8988T (cell line): ENCODE measurements around the gene BPIFB6.
"Not testable (repeated sequence)": the region's sequence is repeated elsewhere in the genome, so short reads cannot be mapped to it uniquely, and the experiment has no call there.

ENCODE experiments used
- DNase-seq: peaks from one replicate; pipeline ENCODE4 v3.0.0; 2011

The BPIFB6 gene

GRCh38 chr20:33030569-33030968, 879 bp upstream of the BPIFB6 start:
- DNase-seq = no peak

- no peak for DNase-seq
Observed at GRCh38 chr20:33032555-33032954, 1.1 kb downstream of the BPIFB6 start.

DNA sequence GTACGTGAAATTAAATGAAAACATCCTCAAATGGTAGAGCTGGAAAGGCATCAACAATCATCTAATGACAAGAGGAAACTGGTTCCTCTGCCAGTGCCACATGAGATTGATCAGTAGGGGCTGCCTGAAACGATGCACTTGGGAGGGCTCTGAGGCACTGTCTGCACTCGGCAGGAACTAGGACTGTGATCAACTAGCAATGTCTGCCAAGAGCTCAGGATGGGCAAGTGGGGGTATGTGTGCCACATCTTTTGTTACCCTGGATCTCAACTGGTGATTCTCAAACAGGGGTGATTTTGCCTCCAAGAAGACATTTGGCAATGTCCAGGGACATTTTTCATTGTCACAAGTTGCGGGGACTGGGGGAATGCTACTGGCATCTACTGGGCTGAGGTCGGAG, 1.9 kb downstream of the BPIFB6 start:
- no peak for DNase-seq

- no peak for DNase-seq
Observed at GRCh38 chr20:33034115-33034514, 2.7 kb downstream of the BPIFB6 start.

GRCh38 chr20:33034901-33035492, 3.5 kb downstream of the BPIFB6 start:
- DNase-seq = no peak

DNA sequence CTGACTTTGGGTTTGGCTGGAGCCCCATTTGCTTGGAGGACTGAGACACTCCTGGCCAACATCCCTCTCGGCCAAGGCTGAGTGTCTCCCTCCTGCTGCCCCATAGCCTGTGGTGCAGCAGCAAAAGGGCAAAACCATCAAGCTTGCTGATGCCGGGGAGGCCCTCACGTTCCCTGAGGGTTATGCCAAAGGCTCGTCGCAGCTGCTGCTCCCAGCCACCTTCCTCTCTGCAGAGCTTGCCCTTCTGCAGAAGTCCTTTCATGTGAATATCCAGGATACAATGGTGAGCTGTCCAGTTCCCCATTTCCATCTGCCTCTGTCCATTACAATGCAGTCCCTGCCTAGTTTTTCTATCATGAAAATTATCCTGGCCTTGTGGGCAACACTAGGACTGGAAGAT, 6.0 kb downstream of the BPIFB6 start:
- no peak for DNase-seq

DNA sequence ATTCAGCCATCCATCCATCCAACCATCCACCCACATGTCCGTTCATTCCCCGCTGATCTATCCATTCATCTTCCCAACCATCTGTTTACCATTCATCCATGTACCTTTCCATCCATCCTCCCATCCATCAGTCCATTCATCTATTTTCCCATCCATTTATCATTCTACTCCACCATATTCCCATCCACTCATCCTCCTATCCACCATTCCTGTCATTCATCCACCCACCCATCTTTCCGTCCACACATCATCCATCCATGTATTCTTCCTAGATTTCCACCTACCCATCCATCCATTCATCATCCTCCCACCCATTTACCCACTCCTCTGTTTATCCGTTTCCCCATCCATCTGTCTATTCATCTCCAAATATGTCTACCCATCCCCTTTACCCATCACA, 6.8 kb downstream of the BPIFB6 start:
- DNase-seq = no peak

DNA sequence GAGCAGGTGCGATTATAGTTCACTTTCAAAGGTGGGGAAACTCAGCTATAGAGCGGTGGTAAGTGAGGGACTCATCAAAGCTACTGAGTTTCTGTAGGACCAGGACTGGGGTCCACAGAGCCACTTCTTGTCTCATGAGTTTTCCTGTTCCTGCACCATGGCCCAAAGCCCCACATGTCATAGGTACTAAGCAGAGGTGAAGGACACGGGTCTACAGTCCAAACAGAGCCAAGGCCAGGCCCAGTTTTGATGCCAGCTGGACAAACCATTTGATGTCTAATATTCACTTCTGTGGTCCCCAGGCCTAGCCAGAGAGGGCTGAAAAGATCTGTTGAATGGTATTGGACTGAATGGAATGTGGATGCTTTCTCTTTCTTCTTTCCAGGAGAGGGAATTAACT, 11.0 kb downstream of the BPIFB6 start:
- no peak for DNase-seq

GRCh38 chr20:33042983-33043730, 11.7 kb downstream of the BPIFB6 start:
- DNase-seq = no peak

- no peak for DNase-seq
Observed at GRCh38 chr20:33043731-33044181, 12.3 kb downstream of the BPIFB6 start.

DNA sequence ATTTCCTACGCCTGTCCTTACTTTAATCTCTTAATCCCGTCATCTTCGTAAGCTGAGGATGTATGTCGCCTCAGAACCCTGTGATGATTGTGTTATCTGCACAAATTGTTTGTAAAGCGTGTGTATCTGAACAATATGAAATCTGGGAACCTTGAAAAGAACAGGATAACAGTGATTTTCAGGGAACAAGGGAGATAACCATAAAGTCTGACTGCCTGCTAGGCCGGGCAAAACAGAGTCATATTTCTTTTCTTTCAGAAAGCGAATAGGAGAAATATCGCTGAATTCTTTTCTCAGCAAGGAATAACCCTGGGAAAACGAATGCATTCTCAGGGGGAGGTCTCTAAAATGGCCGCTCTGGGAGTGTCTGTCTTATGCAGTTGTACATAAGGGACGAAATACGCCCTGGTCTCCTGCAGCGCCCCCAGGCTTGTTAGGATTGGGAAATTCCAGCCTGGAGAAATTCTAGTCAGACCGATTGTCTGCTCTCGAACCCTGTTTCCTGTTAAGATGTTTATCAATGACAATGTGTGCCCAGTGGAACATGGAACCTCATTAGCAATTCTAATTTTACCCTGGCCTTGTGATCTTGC, 13.8 kb downstream of the BPIFB6 start:
- DNase-seq = not testable (repeated sequence)

- DNase-seq = no peak
Observed at GRCh38 chr20:33046412-33046811, 15.0 kb downstream of the BPIFB6 start.

- no peak for DNase-seq
Observed at GRCh38 chr20:33051333-33051732, 19.9 kb downstream of the BPIFB6 start.

DNA sequence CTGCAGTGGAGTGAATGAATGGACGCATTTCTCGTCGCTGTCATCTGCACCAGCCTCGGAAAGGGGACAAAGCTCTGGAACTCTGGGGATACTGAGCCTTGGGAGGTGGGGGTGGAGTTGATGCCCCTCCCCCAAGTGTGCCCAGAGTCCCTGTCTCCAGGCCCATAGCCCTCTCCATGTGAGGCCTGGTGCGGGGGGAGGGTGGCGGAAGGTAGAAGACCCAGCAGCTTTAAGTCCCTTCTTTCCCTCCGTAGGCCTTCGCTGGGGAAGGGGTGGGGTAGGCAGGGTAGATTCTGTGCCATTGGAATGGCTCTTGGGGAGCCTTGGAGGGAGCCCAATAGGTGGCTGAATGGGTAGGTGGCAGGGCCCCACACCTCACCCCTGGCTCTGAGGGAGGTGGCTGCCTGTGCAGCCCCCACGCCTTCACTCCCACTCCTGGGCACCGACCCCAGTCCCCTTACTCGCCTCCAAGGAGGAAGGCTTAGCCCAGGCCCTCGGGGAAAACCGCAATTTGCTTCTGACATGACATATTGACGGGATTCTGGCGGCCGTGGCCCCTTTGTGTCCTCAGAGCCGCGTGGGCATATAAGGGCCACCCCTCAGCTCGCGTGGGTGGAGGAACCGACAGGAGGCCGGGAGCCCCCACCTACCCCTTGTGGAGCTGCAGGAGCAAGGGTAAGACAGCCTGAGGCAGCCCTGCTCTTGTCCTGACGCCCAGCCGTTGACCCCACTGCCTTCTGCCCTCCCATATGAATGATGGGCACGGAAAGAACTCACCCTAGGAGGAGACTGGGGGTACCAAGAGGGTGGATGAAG, 22.1 kb downstream of the BPIFB6 start, which contains the start of gene BPIFB3:
TSS of gene BPIFB3 (plus strand) at position 613 of the 816 bp plus-strand sequence. CDS start 1,533 bp downstream, outside the sequence.
- DNase-seq = no peak

DNA sequence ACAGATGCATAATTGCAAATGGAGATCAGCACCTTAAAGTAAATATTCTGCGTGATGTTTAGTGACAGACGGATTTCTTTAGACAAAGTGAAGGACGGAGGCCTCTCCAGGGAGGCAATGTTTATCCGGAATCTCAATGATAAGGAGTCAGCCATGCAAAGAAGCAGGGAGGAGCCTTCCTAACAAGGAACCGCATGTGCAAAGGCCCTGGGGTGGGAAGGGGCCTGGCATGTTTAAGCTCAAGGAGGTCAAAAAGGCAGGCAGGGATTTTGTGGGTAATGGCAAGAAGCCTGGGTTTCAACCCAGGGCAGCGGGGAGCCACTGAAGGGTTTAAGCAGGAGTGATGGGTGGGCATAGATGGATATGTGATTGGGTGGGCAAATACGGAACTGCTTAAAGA, 22.9 kb downstream of the BPIFB6 start:
- DNase-seq = no peak

- no peak for DNase-seq
Observed at GRCh38 chr20:33054791-33055190, 23.3 kb downstream of the BPIFB6 start.

- no peak for DNase-seq
Observed at GRCh38 chr20:33059136-33059535, 27.7 kb downstream of the BPIFB6 start.

DNA sequence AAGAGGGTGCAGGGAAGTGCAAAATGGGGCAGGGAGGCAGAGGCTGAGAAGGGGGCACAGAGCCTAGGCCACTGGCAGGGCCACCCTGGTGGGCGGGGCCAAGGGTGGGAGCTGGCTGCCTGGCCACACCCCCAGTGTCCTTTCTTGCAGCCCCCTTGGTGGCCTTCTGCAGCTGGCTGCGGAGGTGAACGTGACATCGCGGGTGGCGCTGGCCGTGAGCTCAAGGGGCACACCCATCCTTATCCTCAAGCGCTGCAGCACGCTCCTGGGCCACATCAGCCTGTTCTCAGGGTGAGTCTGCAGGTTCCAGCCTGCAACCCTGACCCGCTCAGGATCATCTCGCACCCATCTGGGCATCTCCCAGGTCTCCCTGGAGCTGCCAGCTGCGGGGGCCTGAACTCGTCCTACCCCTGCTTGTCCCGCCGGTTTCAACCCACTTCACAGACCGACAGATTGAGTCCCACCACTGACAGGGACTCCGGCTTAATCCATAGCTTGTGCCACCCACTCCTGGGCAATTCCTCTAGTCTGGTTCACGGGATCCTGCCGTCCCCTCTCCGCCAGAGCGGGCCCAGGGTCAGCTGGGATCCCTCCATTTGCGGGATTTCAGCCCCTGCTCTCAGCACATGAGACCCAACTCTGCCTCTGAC, 28.4 kb downstream of the BPIFB6 start:
- no peak for DNase-seq

GRCh38 chr20:33061658-33062028, 30.2 kb downstream of the BPIFB6 start:
- DNase-seq = no peak

- no peak for DNase-seq
Observed at GRCh38 chr20:33062105-33062824, 30.8 kb downstream of the BPIFB6 start.

- no peak for DNase-seq
Observed at GRCh38 chr20:33062825-33063149, 31.3 kb downstream of the BPIFB6 start.

DNA sequence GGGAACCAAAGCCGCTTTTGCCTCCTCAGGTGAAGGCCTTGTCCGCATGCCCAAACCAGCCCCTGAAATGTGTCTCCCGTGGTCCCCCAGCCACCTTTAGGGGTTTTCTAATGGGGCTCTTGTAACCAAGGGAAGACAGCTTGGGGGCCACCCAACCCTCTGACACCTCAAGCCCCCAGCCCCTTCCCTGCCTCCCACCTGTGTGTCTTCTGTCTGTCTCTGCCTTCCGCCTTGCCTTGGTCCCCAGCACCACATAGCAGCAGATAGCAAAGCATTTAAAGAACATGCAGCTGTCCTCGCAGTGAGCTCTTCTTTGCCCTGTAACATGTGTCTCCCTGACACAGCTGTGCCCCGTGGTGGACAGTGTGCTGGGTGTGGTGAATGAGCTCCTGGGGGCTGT, 31.8 kb downstream of the BPIFB6 start:
- no peak for DNase-seq
